Panc1 (cell line): ENCODE data around the gene SH3TC2. TPM values are rescaled to one million over a fixed set of nuclear protein-coding genes. Genes with fewer than 3 reads are reported as not detected.
A peak's percentile ranks its signal among the peaks of the same experiment; 100 is the strongest.
"Not testable (repeated sequence)": the region's sequence is repeated elsewhere in the genome, so short reads cannot be mapped to it uniquely, and the experiment has no call there.

Experiments used
- ATAC-seq: fragments of 200-7000 bp; cut with Tn5 transposase; 2 replicates; pipeline ENCODE4 v1.9.1; 2020; ENCODE audit warnings: mild to moderate bottlenecking, moderate library complexity
- BruUV-seq: library from RNA; stranded (reverse); fragments of 400-500 nt; replicated peaks from 2 replicates; lab custom pipeline; 2021; lab: Mats Ljungman, UMichigan
- CTCF ChIA-PET: fragments of 300-600 bp; sonication (Branson Sonifier 250); formaldehyde crosslinking; loops from one replicate; lab custom pipeline; 2022; ENCODE audit warnings: antibody characterized with exemption; lab: Charles Lee
- POLR2A ChIA-PET: fragments of 300-600 bp; sonication (Branson Sonifier 250); formaldehyde crosslinking; loops from one replicate; lab custom pipeline; 2022; ENCODE audit warnings: antibody characterized with exemption; lab: Charles Lee
- DNase-seq: peaks from one replicate; pipeline ENCODE4 v3.0.0-alpha.2; 2010; ENCODE audit warnings: low read depth, low spot score
- H3K27ac ChIP-seq: 2 replicates; pipeline ENCODE4 v1.5.1; 2011; ENCODE audit warnings: mild to moderate bottlenecking, low read length, inconsistent platforms
- H3K27me3 ChIP-seq: fragments of 200-500 bp; sonication (Bioruptor generic); 2 replicates; pipeline ENCODE4 v1.6.0; 2014; ENCODE audit warnings: low read length, inconsistent platforms; ENCODE audit not compliant: control insufficient read depth, insufficient read depth
- H3K36me3 ChIP-seq: fragments of 200-500 bp; sonication (Bioruptor generic); 2 replicates; pipeline ENCODE4 v1.5.1; 2014; ENCODE audit warnings: inconsistent platforms, mild to moderate bottlenecking, low read length, moderate library complexity; ENCODE audit not compliant: control insufficient read depth, insufficient read depth
- H3K4me1 ChIP-seq: 2 replicates; pipeline ENCODE4 v1.5.1; 2011; ENCODE audit warnings: inconsistent platforms, mild to moderate bottlenecking, low read length, moderate library complexity; ENCODE audit not compliant: control insufficient read depth, insufficient read depth
- H3K4me3 ChIP-seq, 2 experiments: 2 replicates each; pipeline ENCODE4 v1.5.1; 2011 to 2012; ENCODE audit warnings: low read depth in 2 of 2, low read length in 2 of 2, mild to moderate bottlenecking in 2 of 2, inconsistent platforms in 1 of 2, moderate library complexity in 1 of 2
- H3K9me3 ChIP-seq: fragments of 200-500 bp; sonication (Bioruptor generic); 2 replicates; pipeline ENCODE4 v1.5.1; 2014; ENCODE audit warnings: low read depth, mild to moderate bottlenecking, inconsistent platforms, low read length, moderate library complexity; ENCODE audit not compliant: control insufficient read depth, insufficient read depth
- CTCF ChIP-seq: fragments of 450-650 bp; IDR thresholded peaks from 2 replicates; pipeline ENCODE4 v1.5.1; 2017; ENCODE audit warnings: mild to moderate bottlenecking
- POLR2AphosphoS5 ChIP-seq: IDR thresholded peaks from 2 replicates; pipeline ENCODE4 v1.6.1; 2012; ENCODE audit warnings: mild to moderate bottlenecking, low read depth, low read length, moderate library complexity
- SIN3A ChIP-seq: IDR thresholded peaks from 2 replicates; pipeline ENCODE4 v1.6.1; 2012; ENCODE audit warnings: low read depth, mild to moderate bottlenecking, low read length, moderate library complexity, borderline replicate concordance; ENCODE audit not compliant: insufficient read depth
- TCF7L2 ChIP-seq: IDR thresholded peaks from 2 replicates; pipeline ENCODE4 v1.6.1; 2011; ENCODE audit warnings: mild to moderate bottlenecking, low read depth, low read length, inconsistent platforms
- in situ Hi-C: cut with HindIII; loops from 2 replicates; pipeline ENCODE4 v1.10.0; 2016; ENCODE audit warnings: low sequenced_read_pairs, low pct_unique_long_range_greater_than_20kb
- intact Hi-C: fragments of 100-400 bp; cut with micrococcal nuclease; formaldehyde crosslinking; loops from one replicate; pipeline ENCODE4 v1.10.0; 2022; ENCODE audit not compliant: unreplicated experiment
- total RNA-seq: library from RNA; stranded (reverse); gene quantifications from one replicate; pipeline ENCODE4 v1.2.1, GENCODE V29; 2021; ENCODE audit not compliant: unreplicated experiment
- TF ChIP-seq, protein P1 (sequence below), 2 experiments: IDR thresholded peaks; 2 replicates each; pipeline ENCODE4 v1.6.1; 2011 to 2012; ENCODE audit warnings: low read depth in 2 of 2, control low read depth in 1 of 2, low read length in 1 of 2, mild to moderate bottlenecking in 1 of 2, moderate library complexity in 1 of 2; ENCODE audit not compliant: insufficient read depth in 1 of 2

The SH3TC2 gene
- total RNA-seq, 1 experiment from 2014 or later: 0.33 TPM

GRCh38 chr5:149079883-149080282, 17.0 kb upstream of the SH3TC2 start:
- Histone ChIP-seq H3K27me3 (peaks cover 4% of the 10 kb centered on the region; the same call in 1 of the 2 replicates), H3K4me3 (no peak overlapping the region), H3K9me3 (no peaks in the 10 kb centered on the region), H3K27ac (no peak overlapping the region), H3K36me3 (no peaks in the 10 kb centered on the region), H3K4me1 (no peaks in the 10 kb centered on the region)
- DNase-seq: no peak
- POLR2A ChIA-PET: no interaction called here
- CTCF ChIA-PET: interaction anchor here (0.6 kb wide), 1 partner anchor 484 kb away, joined by 6 read pairs; no protein-coding TSS in a partner anchor
- no TSS peak for BruUV-seq
- intact Hi-C loops (no loop called here), in situ Hi-C loops (no loop called here)
- ATAC-seq: no peak
- no peak for TF ChIP-seq CTCF
- TF ChIP-seq, protein P1, sequence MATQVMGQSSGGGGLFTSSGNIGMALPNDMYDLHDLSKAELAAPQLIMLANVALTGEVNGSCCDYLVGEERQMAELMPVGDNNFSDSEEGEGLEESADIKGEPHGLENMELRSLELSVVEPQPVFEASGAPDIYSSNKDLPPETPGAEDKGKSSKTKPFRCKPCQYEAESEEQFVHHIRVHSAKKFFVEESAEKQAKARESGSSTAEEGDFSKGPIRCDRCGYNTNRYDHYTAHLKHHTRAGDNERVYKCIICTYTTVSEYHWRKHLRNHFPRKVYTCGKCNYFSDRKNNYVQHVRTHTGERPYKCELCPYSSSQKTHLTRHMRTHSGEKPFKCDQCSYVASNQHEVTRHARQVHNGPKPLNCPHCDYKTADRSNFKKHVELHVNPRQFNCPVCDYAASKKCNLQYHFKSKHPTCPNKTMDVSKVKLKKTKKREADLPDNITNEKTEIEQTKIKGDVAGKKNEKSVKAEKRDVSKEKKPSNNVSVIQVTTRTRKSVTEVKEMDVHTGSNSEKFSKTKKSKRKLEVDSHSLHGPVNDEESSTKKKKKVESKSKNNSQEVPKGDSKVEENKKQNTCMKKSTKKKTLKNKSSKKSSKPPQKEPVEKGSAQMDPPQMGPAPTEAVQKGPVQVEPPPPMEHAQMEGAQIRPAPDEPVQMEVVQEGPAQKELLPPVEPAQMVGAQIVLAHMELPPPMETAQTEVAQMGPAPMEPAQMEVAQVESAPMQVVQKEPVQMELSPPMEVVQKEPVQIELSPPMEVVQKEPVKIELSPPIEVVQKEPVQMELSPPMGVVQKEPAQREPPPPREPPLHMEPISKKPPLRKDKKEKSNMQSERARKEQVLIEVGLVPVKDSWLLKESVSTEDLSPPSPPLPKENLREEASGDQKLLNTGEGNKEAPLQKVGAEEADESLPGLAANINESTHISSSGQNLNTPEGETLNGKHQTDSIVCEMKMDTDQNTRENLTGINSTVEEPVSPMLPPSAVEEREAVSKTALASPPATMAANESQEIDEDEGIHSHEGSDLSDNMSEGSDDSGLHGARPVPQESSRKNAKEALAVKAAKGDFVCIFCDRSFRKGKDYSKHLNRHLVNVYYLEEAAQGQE (IDR thresholded peaks at IDR 0.05; ENCODE audit: insufficient read depth in 1 of 2, low read depth in 2 of 2, low read length in 1 of 2): no peak
- no peak for TF ChIP-seq SIN3A
- no peak for TF ChIP-seq TCF7L2

GRCh38 chr5:149074071-149074470, 11.2 kb upstream of the SH3TC2 start:
- ATAC-seq, CTCF ChIA-PET, H3K36me3 ChIP-seq, POLR2A ChIA-PET, H3K27ac ChIP-seq, H3K4me1 ChIP-seq, H3K9me3 ChIP-seq, H3K4me3 ChIP-seq, intact Hi-C loops, in situ Hi-C loops, H3K27me3 ChIP-seq, DNase-seq, BruUV-seq: not testable (repeated sequence)

DNA sequence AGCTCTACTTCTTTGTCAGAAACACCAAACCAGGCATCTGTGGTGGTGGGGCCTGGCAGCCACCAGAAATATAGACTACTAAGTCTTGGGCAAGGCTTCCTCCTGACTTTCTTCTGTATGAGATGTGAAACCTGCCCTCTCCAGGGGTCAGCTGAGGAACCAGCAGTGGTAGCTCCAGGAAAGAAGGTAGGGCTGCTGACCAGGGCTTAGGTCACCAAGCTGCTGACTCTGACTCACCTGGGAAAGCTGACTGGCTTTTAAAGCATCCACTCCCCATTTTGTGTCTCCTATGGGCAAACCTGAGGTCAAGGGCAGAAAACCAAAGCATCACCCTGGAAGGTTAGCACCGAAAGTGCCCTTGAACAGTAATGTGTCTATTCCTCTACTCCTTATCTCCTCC, 10.4 kb upstream of the SH3TC2 start:
- Histone ChIP-seq H3K4me1 (no peaks in the 10 kb centered on the region), H3K27ac (no peak overlapping the region), H3K27me3 (no peaks in the 10 kb centered on the region), H3K36me3 (no peaks in the 10 kb centered on the region), H3K9me3 (no peaks in the 10 kb centered on the region), H3K4me3 (no peak overlapping the region)
- DNase-seq (peak; percentile 47), ATAC-seq (no peak)
- TF ChIP-seq CTCF: no peak
- TF ChIP-seq POLR2AphosphoS5: no peak
- no peak for TF ChIP-seq SIN3A
- POLR2A ChIA-PET: no interaction called here
- intact Hi-C loops (no loop called here), in situ Hi-C loops (no loop called here)
- CTCF ChIA-PET: no interaction called here
- no TSS peak for BruUV-seq
